ENCODE results near the gene ZNF626.
A peak's percentile ranks its signal among the peaks of the same experiment; 100 is the strongest.
"Not testable (repeated sequence)": the region's sequence is repeated elsewhere in the genome, so short reads cannot be mapped to it uniquely, and the experiment has no call there.

The ZNF626 gene

GRCh38 chr19:20661150-20661819, at the start of gene ZNF626:
Gene ZNF626 (minus strand): TSS chr19:20661571. CDS start chr19:20661446, 125 bp downstream.
- Mint-ChIP-seq H3K27ac (peak within 1 kb of the TSS; percentile 93), H3K9me3 (peaks cover 21% of the 10 kb centered on the region), H3K4me1 (peaks cover 33% of the 10 kb centered on the region), H3K4me3 (peak within 1 kb of the TSS; percentile 96), H3K36me3 (peaks cover 37% of the 10 kb centered on the region), H3K27me3 (no peaks in the 10 kb centered on the region)

GRCh38 chr19:20669263-20669662, 7.9 kb upstream of the ZNF626 start:
- Mint-ChIP-seq H3K36me3 (peaks cover 5% of the 10 kb centered on the region), H3K27ac (no peak overlapping the region), H3K4me3 (no peak overlapping the region), H3K27me3 (no peaks in the 10 kb centered on the region), H3K9me3 (peaks cover 4% of the 10 kb centered on the region), H3K4me1 (no peaks in the 10 kb centered on the region)

- Mint-ChIP-seq H3K27me3 (no peaks in the 10 kb centered on the region), H3K36me3 (peaks cover 9% of the 10 kb centered on the region), H3K27ac (no peak overlapping the region), H3K4me1 (peaks cover 8% of the 10 kb centered on the region), H3K9me3 (peaks cover 6% of the 10 kb centered on the region), H3K4me3 (no peak overlapping the region)
Measured at GRCh38 chr19:20667281-20667680, 5.9 kb upstream of the ZNF626 start.

GRCh38 chr19:20664901-20665781, 3.8 kb upstream of the ZNF626 start:
- peaks cover 6% of the 10 kb centered on the region for H3K9me3 Mint-ChIP-seq
- no peaks in the 10 kb centered on the region for H3K27me3 Mint-ChIP-seq
- no peak overlapping the region for H3K27ac Mint-ChIP-seq
- H3K36me3 Mint-ChIP-seq, result peaks cover 13% of the 10 kb centered on the region
- H3K4me3 Mint-ChIP-seq, result no peak overlapping the region
- H3K4me1 Mint-ChIP-seq, result peaks cover 20% of the 10 kb centered on the region

GRCh38 chr19:20664475-20664874, 3.1 kb upstream of the ZNF626 start:
- H3K9me3 Mint-ChIP-seq, H3K27me3 Mint-ChIP-seq, H3K27ac Mint-ChIP-seq: not testable (repeated sequence)
- peak overlapping the region; percentile 7 for H3K4me3 Mint-ChIP-seq
- peaks cover 14% of the 10 kb centered on the region for H3K36me3 Mint-ChIP-seq
- H3K4me1 Mint-ChIP-seq, result peaks cover 20% of the 10 kb centered on the region

- H3K4me1 Mint-ChIP-seq, result peaks cover 33% of the 10 kb centered on the region
- peak overlapping the region; percentile 8 for H3K4me3 Mint-ChIP-seq
- no peaks in the 10 kb centered on the region for H3K27me3 Mint-ChIP-seq
- H3K27ac Mint-ChIP-seq, result no peak overlapping the region
- peaks cover 17% of the 10 kb centered on the region for H3K9me3 Mint-ChIP-seq
- H3K36me3 Mint-ChIP-seq, result peaks cover 28% of the 10 kb centered on the region
Measured at GRCh38 chr19:20662421-20663105, 1.2 kb upstream of the ZNF626 start.

- Mint-ChIP-seq H3K27me3 (no peaks in the 10 kb centered on the region), H3K36me3 (peaks cover 41% of the 10 kb centered on the region), H3K27ac (peak overlapping the region; percentile 93), H3K4me3 (peak overlapping the region; percentile 96), H3K9me3 (peaks cover 21% of the 10 kb centered on the region), H3K4me1 (peaks cover 33% of the 10 kb centered on the region)
Measured at GRCh38 chr19:20660473-20661140, 764 bp downstream of the ZNF626 start.

- H3K27me3 Mint-ChIP-seq, result no peaks in the 10 kb centered on the region
- peaks cover 14% of the 10 kb centered on the region for H3K9me3 Mint-ChIP-seq
- no peak overlapping the region for H3K27ac Mint-ChIP-seq
- no peak overlapping the region for H3K4me3 Mint-ChIP-seq
- no peaks in the 10 kb centered on the region for H3K4me1 Mint-ChIP-seq
- peaks cover 52% of the 10 kb centered on the region for H3K36me3 Mint-ChIP-seq
Measured at GRCh38 chr19:20640545-20640944, 20.8 kb downstream of the ZNF626 start.

- peaks cover 14% of the 10 kb centered on the region for H3K9me3 Mint-ChIP-seq
- no peak overlapping the region for H3K27ac Mint-ChIP-seq
- H3K36me3 Mint-ChIP-seq, result peaks cover 52% of the 10 kb centered on the region
- no peak overlapping the region for H3K4me3 Mint-ChIP-seq
- H3K27me3 Mint-ChIP-seq, result no peaks in the 10 kb centered on the region
- H3K4me1 Mint-ChIP-seq, result no peaks in the 10 kb centered on the region
Measured at GRCh38 chr19:20640023-20640422, 21.3 kb downstream of the ZNF626 start.

GRCh38 chr19:20624560-20624959, 36.8 kb downstream of the ZNF626 start:
- H3K4me1 Mint-ChIP-seq, H3K27me3 Mint-ChIP-seq, H3K4me3 Mint-ChIP-seq, H3K9me3 Mint-ChIP-seq, H3K27ac Mint-ChIP-seq: not testable (repeated sequence)
- peaks cover 21% of the 10 kb centered on the region for H3K36me3 Mint-ChIP-seq

- peaks cover 11% of the 10 kb centered on the region for H3K36me3 Mint-ChIP-seq
- H3K9me3 Mint-ChIP-seq, result peaks cover 19% of the 10 kb centered on the region
- no peak overlapping the region for H3K27ac Mint-ChIP-seq
- H3K4me3 Mint-ChIP-seq, result no peak overlapping the region
- H3K27me3 Mint-ChIP-seq, result no peaks in the 10 kb centered on the region
- no peaks in the 10 kb centered on the region for H3K4me1 Mint-ChIP-seq
Measured at GRCh38 chr19:20616071-20616470, 45.3 kb downstream of the ZNF626 start.

GRCh38 chr19:20614971-20615370, 46.4 kb downstream of the ZNF626 start:
- peaks cover 13% of the 10 kb centered on the region for H3K36me3 Mint-ChIP-seq
- not testable (repeated sequence) for H3K4me3 Mint-ChIP-seq, H3K27ac Mint-ChIP-seq, H3K4me1 Mint-ChIP-seq, H3K27me3 Mint-ChIP-seq
- peaks cover 28% of the 10 kb centered on the region for H3K9me3 Mint-ChIP-seq

- Mint-ChIP-seq H3K27me3 (no peaks in the 10 kb centered on the region), H3K4me1 (no peaks in the 10 kb centered on the region), H3K27ac (no peak overlapping the region), H3K4me3 (no peak overlapping the region), H3K9me3 (peaks cover 33% of the 10 kb centered on the region), H3K36me3 (peaks cover 13% of the 10 kb centered on the region)
Measured at GRCh38 chr19:20612711-20613316, 48.6 kb downstream of the ZNF626 start.

- peaks cover 33% of the 10 kb centered on the region for H3K9me3 Mint-ChIP-seq
- no peak overlapping the region for H3K4me3 Mint-ChIP-seq
- H3K27me3 Mint-ChIP-seq, result no peaks in the 10 kb centered on the region
- H3K4me1 Mint-ChIP-seq, result no peaks in the 10 kb centered on the region
- H3K27ac Mint-ChIP-seq, result no peak overlapping the region
- peaks cover 13% of the 10 kb centered on the region for H3K36me3 Mint-ChIP-seq
Measured at GRCh38 chr19:20611866-20612265, 49.5 kb downstream of the ZNF626 start.

- H3K4me1 Mint-ChIP-seq, result no peaks in the 10 kb centered on the region
- H3K27me3 Mint-ChIP-seq, result no peaks in the 10 kb centered on the region
- no peak overlapping the region for H3K4me3 Mint-ChIP-seq
Measured at GRCh38 chr19:20607943-20608342, 53.4 kb downstream of the ZNF626 start.

More at GRCh38 chr19:20607943-20608342, 53.4 kb downstream of the ZNF626 start:
- Mint-ChIP-seq H3K36me3 (peaks cover 9% of the 10 kb centered on the region), H3K9me3 (peaks cover 25% of the 10 kb centered on the region), H3K27ac (no peak overlapping the region)
